NB4 (cell line): Measurements from ENCODE around the gene LHX6.
A peak's percentile ranks its signal among the peaks of the same experiment; 100 is the strongest.

Experiments
- DNase-seq: peaks from one replicate; pipeline ENCODE4 v3.0.0; 2010; ENCODE audit warnings: low read depth
- H3K4me3 ChIP-seq: one replicate; pipeline ENCODE4 v1.5.1; 2011; ENCODE audit warnings: mild to moderate bottlenecking, low read depth, low read length, moderate library complexity
- MYC ChIP-seq: IDR thresholded peaks from 2 replicates; pipeline ENCODE4 v1.6.1; 2011; ENCODE audit warnings: low read depth, low read length
- POLR2A ChIP-seq: IDR thresholded peaks from 2 replicates; pipeline ENCODE4 v1.6.1; 2011; ENCODE audit warnings: mild to moderate bottlenecking; ENCODE audit not compliant: insufficient read length; ENCODE audit errors: extremely low read depth
- TF ChIP-seq, protein P1 (sequence below): IDR thresholded peaks from one replicate; pipeline ENCODE4 v1.5.1; 2012; ENCODE audit warnings: low read depth, low read length
- TF ChIP-seq, protein P2 (sequence below): IDR thresholded peaks from 2 replicates; pipeline ENCODE4 v1.6.1; 2011; ENCODE audit warnings: low read depth, low read length

LHX6 gene

GRCh38 chr9:122218935-122219855 is 9.6 kb downstream of the LHX6 start:
- peak overlapping the region; percentile 50 for H3K4me3 ChIP-seq
- DNase-seq = peak; percentile 94
- TF ChIP-seq MYC (peak; percentile 81), POLR2A (no peak)
- TF ChIP-seq, protein P1, sequence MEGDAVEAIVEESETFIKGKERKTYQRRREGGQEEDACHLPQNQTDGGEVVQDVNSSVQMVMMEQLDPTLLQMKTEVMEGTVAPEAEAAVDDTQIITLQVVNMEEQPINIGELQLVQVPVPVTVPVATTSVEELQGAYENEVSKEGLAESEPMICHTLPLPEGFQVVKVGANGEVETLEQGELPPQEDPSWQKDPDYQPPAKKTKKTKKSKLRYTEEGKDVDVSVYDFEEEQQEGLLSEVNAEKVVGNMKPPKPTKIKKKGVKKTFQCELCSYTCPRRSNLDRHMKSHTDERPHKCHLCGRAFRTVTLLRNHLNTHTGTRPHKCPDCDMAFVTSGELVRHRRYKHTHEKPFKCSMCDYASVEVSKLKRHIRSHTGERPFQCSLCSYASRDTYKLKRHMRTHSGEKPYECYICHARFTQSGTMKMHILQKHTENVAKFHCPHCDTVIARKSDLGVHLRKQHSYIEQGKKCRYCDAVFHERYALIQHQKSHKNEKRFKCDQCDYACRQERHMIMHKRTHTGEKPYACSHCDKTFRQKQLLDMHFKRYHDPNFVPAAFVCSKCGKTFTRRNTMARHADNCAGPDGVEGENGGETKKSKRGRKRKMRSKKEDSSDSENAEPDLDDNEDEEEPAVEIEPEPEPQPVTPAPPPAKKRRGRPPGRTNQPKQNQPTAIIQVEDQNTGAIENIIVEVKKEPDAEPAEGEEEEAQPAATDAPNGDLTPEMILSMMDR = peak; percentile 11
- TF ChIP-seq, protein P2, sequence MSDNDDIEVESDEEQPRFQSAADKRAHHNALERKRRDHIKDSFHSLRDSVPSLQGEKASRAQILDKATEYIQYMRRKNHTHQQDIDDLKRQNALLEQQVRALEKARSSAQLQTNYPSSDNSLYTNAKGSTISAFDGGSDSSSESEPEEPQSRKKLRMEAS = peak; percentile 11

GRCh38 chr9:122218071-122218934 is 10.5 kb downstream of the LHX6 start:
- TF ChIP-seq, protein P1 = no peak
- TF ChIP-seq, protein P2 = peak; percentile 74
- TF ChIP-seq POLR2A (no peak), MYC (peak; percentile 71)
- DNase-seq = peak; percentile 91
- H3K4me3 ChIP-seq = peak overlapping the region; percentile 50

DNA sequence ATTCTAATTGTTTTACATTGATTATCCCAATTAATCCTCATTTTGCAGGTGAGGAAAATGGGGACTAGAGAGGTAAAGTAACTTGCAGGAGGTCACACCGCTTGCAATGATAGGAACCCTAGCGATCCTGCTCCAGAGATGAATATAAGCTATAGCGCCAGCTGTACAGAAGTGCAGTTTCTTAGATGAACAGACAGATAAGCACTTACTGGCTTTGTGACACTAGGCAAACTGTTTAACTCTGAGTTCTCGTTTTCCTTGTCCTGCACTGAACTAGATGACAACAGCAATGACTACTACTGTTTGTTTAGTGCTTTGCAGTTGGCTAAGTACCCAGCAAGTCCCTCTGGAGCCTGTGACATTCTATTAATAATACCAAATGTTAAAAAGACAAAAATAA is 11.1 kb downstream of the LHX6 start:
- peak overlapping the region; percentile 50 for H3K4me3 ChIP-seq
- TF ChIP-seq, protein P2 = no peak
- TF ChIP-seq, protein P1 = no peak
- TF ChIP-seq POLR2A (no peak), MYC (no peak)
- peak; percentile 81 for DNase-seq

DNA sequence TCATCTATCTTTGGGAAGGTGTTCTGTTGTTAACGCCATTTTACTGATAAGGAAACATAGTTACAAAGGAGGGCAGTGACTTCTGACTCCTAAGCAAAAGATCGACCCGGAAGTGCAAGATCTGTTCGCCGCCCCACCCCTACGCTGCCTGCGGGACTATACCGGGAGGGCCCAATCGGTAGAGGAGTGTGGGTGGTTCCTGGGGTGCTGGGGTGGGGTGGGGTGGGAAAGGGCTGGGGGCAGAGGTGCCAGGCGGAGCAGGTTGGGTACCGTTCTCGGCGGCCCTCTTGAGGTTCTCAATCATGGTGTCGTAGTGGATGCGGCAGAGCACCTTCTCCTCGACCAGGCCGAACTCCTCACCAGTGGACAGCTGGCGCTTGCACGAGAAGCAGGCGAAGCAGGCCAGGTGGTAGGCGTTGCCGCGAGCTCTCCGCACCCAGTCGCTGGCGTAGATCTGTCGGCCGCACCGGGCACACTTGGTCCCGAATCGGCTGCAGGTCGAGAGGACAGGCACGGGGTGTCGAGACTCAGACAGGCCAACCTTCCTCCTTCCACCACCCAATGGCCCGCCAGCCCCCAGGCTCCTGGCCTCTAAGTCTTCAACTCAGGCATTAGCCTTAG is 11.8 kb downstream of the LHX6 start:
- no peak for DNase-seq
- TF ChIP-seq, protein P1 = no peak
- TF ChIP-seq POLR2A = no peak
- TF ChIP-seq, protein P2 = no peak
- no peak for TF ChIP-seq MYC
- H3K4me3 ChIP-seq = no peak overlapping the region

GRCh38 chr9:122216138-122216797 is 12.5 kb downstream of the LHX6 start:
- H3K4me3 ChIP-seq = no peak overlapping the region
- TF ChIP-seq, protein P1 = no peak
- TF ChIP-seq MYC (no peak), POLR2A (no peak)
- TF ChIP-seq, protein P2 = no peak
- DNase-seq = no peak
